GM12873 (cell line): ENCODE results near the gene ATM.

ENCODE experiments used
- CTCF ChIP-seq: IDR thresholded peaks from 2 replicates; pipeline ENCODE4 v1.5.1; 2012; ENCODE audit warnings: low read depth, mild to moderate bottlenecking, moderate library complexity, low read length, control low read depth; ENCODE audit not compliant: insufficient read depth; ENCODE audit errors: missing control alignments

Gene ATM

GRCh38 chr11:108199446-108200321 lies 23.2 kb upstream of the ATM start:
- TF ChIP-seq CTCF, result no peak

- TF ChIP-seq CTCF, result no peak
Observed at GRCh38 chr11:108203075-108203474, 19.8 kb upstream of the ATM start.

- no peak for TF ChIP-seq CTCF
Observed at GRCh38 chr11:108204376-108204775, 18.5 kb upstream of the ATM start.

GRCh38 chr11:108204929-108205499 lies 17.9 kb upstream of the ATM start:
- TF ChIP-seq CTCF, result no peak

- no peak for TF ChIP-seq CTCF
Observed at GRCh38 chr11:108206171-108206570, 16.7 kb upstream of the ATM start.

- no peak for TF ChIP-seq CTCF
Observed at GRCh38 chr11:108206969-108207682, 15.7 kb upstream of the ATM start.

- TF ChIP-seq CTCF, result no peak
Observed at GRCh38 chr11:108207683-108208060, 15.2 kb upstream of the ATM start.
